ENCODE results near the gene GADL1. TPM values are rescaled to one million over a fixed set of nuclear protein-coding genes. Genes with fewer than 3 reads are reported as not detected.

Gene GADL1
- polyA plus RNA-seq, 1 experiment: not detected

GRCh38 chr3:30747771-30748281, 146.6 kb downstream of the GADL1 start:
- ChIA-PET POLR2A (no interaction called here), CTCF (interaction anchor here (0.6 to 8.3 kb wide), 6 partner anchors 16 to 735 kb away, joined by 3 to 87 read pairs (median 6); no protein-coding TSS in a partner anchor)
- H3K9me3 ChIP-seq (ENCODE audit: control insufficient read depth, insufficient read depth, low read length): no peaks in the 10 kb centered on the region
- peak; percentile 76 for TF ChIP-seq CTCF (IDR thresholded peaks at IDR 0.05; ENCODE audit: low read depth, low read length)
- no peaks in the 10 kb centered on the region for H3K27me3 ChIP-seq (ENCODE audit: control insufficient read depth, insufficient read depth, low read length)
- no peak for DNase-seq (ENCODE audit: low read depth, low spot score)
- no peak overlapping the region for H3K4me3 ChIP-seq (ENCODE audit: low read depth, low read length)
- no peak overlapping the region for H3K27ac ChIP-seq (ENCODE audit: low read depth, low read length)

GRCh38 chr3:30743641-30744317, 150.7 kb downstream of the GADL1 start:
- DNase-seq (ENCODE audit: low read depth, low spot score): no peak
- Histone ChIP-seq H3K9me3 (ENCODE audit: control insufficient read depth, insufficient read depth, low read length) (no peaks in the 10 kb centered on the region), H3K27ac (ENCODE audit: low read depth, low read length) (no peak overlapping the region), H3K4me3 (ENCODE audit: low read depth, low read length) (no peak overlapping the region), H3K27me3 (ENCODE audit: control insufficient read depth, insufficient read depth, low read length) (no peaks in the 10 kb centered on the region)
- TF ChIP-seq CTCF (IDR thresholded peaks at IDR 0.05; ENCODE audit: low read depth, low read length): no peak
- ChIA-PET CTCF (interaction anchor here (0.7 to 1.5 kb wide), 3 partner anchors 49 to 701 kb away, joined by 3 to 7 read pairs (median 3); no protein-coding TSS in a partner anchor), POLR2A (no interaction called here)

- TF ChIP-seq CTCF (IDR thresholded peaks at IDR 0.05; ENCODE audit: low read depth, low read length): no peak
- H3K4me3 ChIP-seq (ENCODE audit: low read depth, low read length): no peak overlapping the region
- no peak for DNase-seq (ENCODE audit: low read depth, low spot score)
- POLR2A ChIA-PET: no interaction called here
- no peaks in the 10 kb centered on the region for H3K9me3 ChIP-seq (ENCODE audit: control insufficient read depth, insufficient read depth, low read length)
- H3K27me3 ChIP-seq (ENCODE audit: control insufficient read depth, insufficient read depth, low read length): no peaks in the 10 kb centered on the region
- no peak overlapping the region for H3K27ac ChIP-seq (ENCODE audit: low read depth, low read length)
- CTCF ChIA-PET: interaction anchor here (0.7 to 1.5 kb wide), 5 partner anchors 9 to 730 kb away, joined by 3 to 4 read pairs (median 3); no protein-coding TSS in a partner anchor
Measured at GRCh38 chr3:30742796-30743619, 151.5 kb downstream of the GADL1 start.

- no peaks in the 10 kb centered on the region for H3K27me3 ChIP-seq (ENCODE audit: control insufficient read depth, insufficient read depth, low read length)
- CTCF ChIA-PET: interaction anchor here (0.7 to 1.5 kb wide), 4 partner anchors 10 to 729 kb away, joined by 3 to 4 read pairs (median 4); no protein-coding TSS in a partner anchor
- H3K4me3 ChIP-seq (ENCODE audit: low read depth, low read length): no peak overlapping the region
- no peaks in the 10 kb centered on the region for H3K9me3 ChIP-seq (ENCODE audit: control insufficient read depth, insufficient read depth, low read length)
- DNase-seq (ENCODE audit: low read depth, low spot score): no peak
- POLR2A ChIA-PET: no interaction called here
- TF ChIP-seq CTCF (IDR thresholded peaks at IDR 0.05; ENCODE audit: low read depth, low read length): no peak
- no peak overlapping the region for H3K27ac ChIP-seq (ENCODE audit: low read depth, low read length)
Measured at GRCh38 chr3:30741889-30742288, 152.6 kb downstream of the GADL1 start.
